H1 (cell line): ENCODE results near the gene RNF123. TPM values are rescaled to one million over a fixed set of nuclear protein-coding genes. Genes with fewer than 3 reads are reported as not detected.

Experiments
- CTCF ChIA-PET: fragments of 300-600 bp; sonication (Branson Sonifier 250); formaldehyde crosslinking; loops from one replicate; lab custom pipeline; 2021; ENCODE audit not compliant: partially characterized antibody; lab: Charles Lee
- POLR2A ChIA-PET: fragments of 300-600 bp; sonication (Branson Sonifier 250); formaldehyde crosslinking; loops from one replicate; lab custom pipeline; 2021; ENCODE audit warnings: inconsistent platforms; ENCODE audit not compliant: partially characterized antibody; lab: Charles Lee
- DNase-seq, 2 experiments: peaks; one replicate each; pipeline versions ENCODE4 v3.0.0 to v3.0.0-alpha.2; 2010 to 2022; ENCODE audit warnings: low spot score in 2 of 2, low read depth in 1 of 2, mixed read lengths in 1 of 2
- FAIRE-seq: peaks from 2 replicates; lab custom pipeline; 2011; peaks lifted over from hg19 to GRCh38; lab: Jason Lieb, UNC
- H2AFZ ChIP-seq: 2 replicates; pipeline ENCODE4 v1.8.1; 2012; ENCODE audit warnings: low read length, inconsistent platforms
- H2AK5ac ChIP-seq: 2 replicates; pipeline ENCODE4 v1.6.1; 2013; ENCODE audit warnings: low read depth, low read length
- H2BK120ac ChIP-seq: replicated peaks from 2 replicates; pipeline ENCODE3; 2013; ENCODE audit warnings: low read depth, low read length, inconsistent platforms
- H2BK12ac ChIP-seq: 2 replicates; pipeline ENCODE4 v1.6.1; 2013; ENCODE audit warnings: low read depth, low read length
- H2BK15ac ChIP-seq: 2 replicates; pipeline ENCODE4 v1.6.1; 2013; ENCODE audit warnings: low read length
- H2BK20ac ChIP-seq: 2 replicates; pipeline ENCODE4 v1.6.1; 2013; ENCODE audit warnings: low read length
- H2BK5ac ChIP-seq: 2 replicates; pipeline ENCODE4 v1.6.1; 2013; ENCODE audit warnings: low read depth, low read length
- H3K14ac ChIP-seq: 2 replicates; pipeline ENCODE4 v1.6.1; 2013; ENCODE audit warnings: inconsistent platforms; ENCODE audit not compliant: insufficient read length
- H3K18ac ChIP-seq: 2 replicates; pipeline ENCODE4 v1.6.1; 2013; ENCODE audit warnings: low read length; ENCODE audit errors: extremely low read depth
- H3K23ac ChIP-seq: 2 replicates; pipeline ENCODE4 v1.6.1; 2013; ENCODE audit warnings: inconsistent platforms; ENCODE audit not compliant: insufficient read length
- H3K23me2 ChIP-seq: 2 replicates; pipeline ENCODE4 v1.6.1; 2013; ENCODE audit warnings: low read depth, low read length
- H3K27ac ChIP-seq: 2 replicates; pipeline ENCODE4 v1.6.1; 2011; ENCODE audit warnings: low read depth, low read length, inconsistent platforms
- H3K27me3 ChIP-seq, 4 experiments: replicated peaks in 1 of 4; 1 replicate in 1 of 4; 2 replicates in 3 of 4; pipeline versions ENCODE4 v1.6.1 to v1.8.1; 2011 to 2013; ENCODE audit warnings: low read length in 3 of 4, mild to moderate bottlenecking in 3 of 4, inconsistent platforms in 2 of 4, mixed read lengths in 2 of 4, moderate library complexity in 1 of 4; ENCODE audit not compliant: control insufficient read depth in 3 of 4, insufficient read depth in 3 of 4; ENCODE audit errors: extremely low read depth in 1 of 4
- H3K36me3 ChIP-seq, 4 experiments: 2 replicates each; pipeline versions ENCODE4 v1.6.1 to v1.8.1; 2011 to 2013; ENCODE audit warnings: mild to moderate bottlenecking in 4 of 4, low read length in 3 of 4, moderate library complexity in 2 of 4, control low read depth in 1 of 4, inconsistent platforms in 1 of 4; ENCODE audit not compliant: insufficient read depth in 4 of 4, control insufficient read depth in 2 of 4
- H3K4ac ChIP-seq: replicated peaks from 2 replicates; pipeline ENCODE3; 2013; ENCODE audit warnings: low read length, low read depth, mixed read lengths, inconsistent platforms; ENCODE audit not compliant: insufficient read length
- H3K4me1 ChIP-seq, 4 experiments: replicated peaks in 1 of 4; 1 replicate in 1 of 4; 2 replicates in 3 of 4; pipeline versions ENCODE4 v1.6.1 to v1.8.1; 2011 to 2013; ENCODE audit warnings: low read length in 3 of 4, inconsistent platforms in 2 of 4, mixed read lengths in 1 of 4; ENCODE audit not compliant: insufficient read depth in 4 of 4, control insufficient read depth in 3 of 4
- H3K4me2 ChIP-seq, 2 experiments: 2 replicates each; pipeline versions ENCODE4 v1.6.1 to v1.8.1; 2011 to 2013; ENCODE audit warnings: low read depth in 2 of 2, low read length in 2 of 2, control low read depth in 1 of 2, inconsistent platforms in 1 of 2, mild to moderate bottlenecking in 1 of 2; ENCODE audit not compliant: insufficient read depth in 1 of 2
- H3K4me3 ChIP-seq, 4 experiments: fragments of 200-600, 300-600 bp in 1 of 4; sonication (generic), shearing (Covaris generic), sonication (Bioruptor Twin) in 1 of 4; 2 replicates each; pipeline versions ENCODE4 v1.5.1 to v1.8.1; 2011 to 2016; ENCODE audit warnings: low read length in 4 of 4, low read depth in 3 of 4, control low read depth in 2 of 4, inconsistent platforms in 2 of 4, mild to moderate bottlenecking in 2 of 4, mixed read lengths in 1 of 4, moderate library complexity in 1 of 4; ENCODE audit not compliant: insufficient read depth in 2 of 4; ENCODE audit errors: extremely low read depth in 1 of 4
- H3K56ac ChIP-seq: replicated peaks from 2 replicates; pipeline ENCODE3; 2013; ENCODE audit warnings: low read depth, mild to moderate bottlenecking, mixed read lengths, low read length, inconsistent platforms; ENCODE audit not compliant: insufficient read length
- H3K79me1 ChIP-seq: 2 replicates; pipeline ENCODE4 v1.6.1; 2013; ENCODE audit warnings: low read depth, low read length, control low read depth
- H3K79me2 ChIP-seq, 2 experiments: 2 replicates each; pipeline versions ENCODE4 v1.6.1 to v1.8.1; 2012 to 2013; ENCODE audit warnings: low read length in 2 of 2, mild to moderate bottlenecking in 2 of 2, inconsistent platforms in 1 of 2; ENCODE audit not compliant: insufficient read depth in 2 of 2, control insufficient read depth in 1 of 2
- H3K9ac ChIP-seq, 4 experiments: replicated peaks in 1 of 4; 1 replicate in 1 of 4; 2 replicates in 3 of 4; pipeline versions ENCODE4 v1.6.1 to v1.8.1; 2011 to 2013; ENCODE audit warnings: low read depth in 3 of 4, low read length in 3 of 4, control low read depth in 2 of 4, mild to moderate bottlenecking in 2 of 4, moderate library complexity in 2 of 4, inconsistent platforms in 1 of 4; ENCODE audit errors: extremely low read depth in 1 of 4
- H3K9me3 ChIP-seq, 2 experiments: 2 replicates each; pipeline versions ENCODE4 v1.6.1 to v1.8.1; 2012 to 2013; ENCODE audit warnings: mild to moderate bottlenecking in 2 of 2, moderate library complexity in 2 of 2, control low read depth in 1 of 2, inconsistent platforms in 1 of 2, low read depth in 1 of 2, low read length in 1 of 2, mixed read lengths in 1 of 2; ENCODE audit not compliant: insufficient read depth in 2 of 2
- H4K20me1 ChIP-seq, 2 experiments: replicated peaks in 1 of 2; 2 replicates each; pipeline versions ENCODE3 to v1.8.1; 2011 to 2013; ENCODE audit warnings: inconsistent platforms in 2 of 2, low read length in 2 of 2, mild to moderate bottlenecking in 1 of 2; ENCODE audit not compliant: insufficient read depth in 2 of 2, control insufficient read depth in 1 of 2
- H4K5ac ChIP-seq: 2 replicates; pipeline ENCODE4 v1.6.1; 2013; ENCODE audit warnings: low read length, low read depth, mixed read lengths, inconsistent platforms; ENCODE audit not compliant: insufficient read length
- H4K8ac ChIP-seq: 2 replicates; pipeline ENCODE4 v1.8.0; 2013; ENCODE audit warnings: mild to moderate bottlenecking, moderate library complexity, low read length, inconsistent platforms; ENCODE audit not compliant: insufficient read depth; ENCODE audit errors: extremely low read depth
- H4K91ac ChIP-seq: replicated peaks from 2 replicates; pipeline ENCODE3; 2013; ENCODE audit warnings: low read length, mixed read lengths, inconsistent platforms; ENCODE audit not compliant: insufficient read length
- CTBP2 ChIP-seq: IDR thresholded peaks from 2 replicates; pipeline ENCODE4 v1.7.0; 2011; ENCODE audit warnings: borderline replicate concordance, mild to moderate bottlenecking, moderate library complexity, mixed read lengths, low read length; ENCODE audit not compliant: insufficient read depth, insufficient read length
- POU5F1 ChIP-seq: IDR thresholded peaks from 2 replicates; pipeline ENCODE4 v1.6.1; 2011; ENCODE audit warnings: low read depth, mild to moderate bottlenecking, low read length, moderate library complexity
- SAP30 ChIP-seq: fragments of 300-600 bp; sonication (generic); IDR thresholded peaks from 2 replicates; pipeline ENCODE4 v1.7.1; 2012; ENCODE audit warnings: low read length, moderate library complexity, mild to moderate bottlenecking, inconsistent platforms; ENCODE audit not compliant: insufficient read depth, insufficient replicate concordance
- SIRT6 ChIP-seq: IDR thresholded peaks from one replicate; pipeline ENCODE4 v1.7.1; 2012; ENCODE audit warnings: low read length, inconsistent platforms
- SP1 ChIP-seq: IDR thresholded peaks from 2 replicates; pipeline ENCODE4 v1.6.1; 2011; ENCODE audit warnings: low read depth, low read length
- SP4 ChIP-seq: IDR thresholded peaks from 2 replicates; pipeline ENCODE4 v1.6.1; 2012; ENCODE audit warnings: low read length, inconsistent platforms
- TBP ChIP-seq: IDR thresholded peaks from 2 replicates; pipeline ENCODE4 v1.6.1; 2011; ENCODE audit warnings: low read depth, low read length, improper control_type of control experiment
- YY1 ChIP-seq: IDR thresholded peaks from 2 replicates; pipeline ENCODE4 v1.6.1; 2011; ENCODE audit warnings: low read depth, mild to moderate bottlenecking, low read length
- WGBS, 2 experiments: shearing (Covaris generic) in 1 of 2; methylation state at CpG; one replicate each; pipeline versions ENCODE4 v1.1.6 to v1.1.7; 2013 to 2015; ENCODE audit warnings: low lambda C conversion rate in 2 of 2, mixed read lengths in 2 of 2, inconsistent platforms in 1 of 2, low coverage in 1 of 2, missing lambda C conversion rate in 1 of 2; ENCODE audit not compliant: insufficient replicate concordance in 2 of 2, insufficient coverage in 1 of 2, insufficient read length in 1 of 2; ENCODE audit errors: extremely low coverage in 1 of 2, missing lambda C conversion rate in 1 of 2; 5-methylcytosine and 5-hydroxymethylcytosine counted together
- polyA plus RNA-seq, 7 experiments: library from polyadenylated mRNA; depleted of rRNA in 3 of 7; stranded (reverse) in 5 of 7; unstranded in 2 of 7; fragments of >200 nt in 5 of 7; fragments of 200-250 nt in 2 of 7; gene quantifications; 1 replicate in 5 of 7; 2 replicates in 1 of 7; 4 replicates in 1 of 7; pipeline versions ENCODE4 v1.2.1 to v1.2.3, GENCODE V29; 2011 to 2013; ENCODE audit warnings: missing spikeins in 2 of 7, mixed read lengths in 2 of 7
- total RNA-seq: library from RNA; stranded (reverse); fragmentation: NEBNext Ultra II Directional; extraction: Animal tissue kit (Norgen Biotek cat#: 25700); gene quantifications from 2 replicates; pipeline ENCODE4 v1.2.1, GENCODE V29; 2021
- TF ChIP-seq, protein P1 (sequence below): IDR thresholded peaks from 2 replicates; pipeline ENCODE4 v1.6.1; 2012; ENCODE audit warnings: inconsistent platforms
- TF ChIP-seq, protein P2 (sequence below): IDR thresholded peaks from 2 replicates; pipeline ENCODE4 v1.6.1; 2012; ENCODE audit warnings: inconsistent platforms

The RNF123 gene
- total and polyA plus RNA-seq, 2 of the 8 experiments (the other 6 are each of a cell fraction or from before 2014, with no cell fraction given) = 30.5 to 57.7 TPM

DNA sequence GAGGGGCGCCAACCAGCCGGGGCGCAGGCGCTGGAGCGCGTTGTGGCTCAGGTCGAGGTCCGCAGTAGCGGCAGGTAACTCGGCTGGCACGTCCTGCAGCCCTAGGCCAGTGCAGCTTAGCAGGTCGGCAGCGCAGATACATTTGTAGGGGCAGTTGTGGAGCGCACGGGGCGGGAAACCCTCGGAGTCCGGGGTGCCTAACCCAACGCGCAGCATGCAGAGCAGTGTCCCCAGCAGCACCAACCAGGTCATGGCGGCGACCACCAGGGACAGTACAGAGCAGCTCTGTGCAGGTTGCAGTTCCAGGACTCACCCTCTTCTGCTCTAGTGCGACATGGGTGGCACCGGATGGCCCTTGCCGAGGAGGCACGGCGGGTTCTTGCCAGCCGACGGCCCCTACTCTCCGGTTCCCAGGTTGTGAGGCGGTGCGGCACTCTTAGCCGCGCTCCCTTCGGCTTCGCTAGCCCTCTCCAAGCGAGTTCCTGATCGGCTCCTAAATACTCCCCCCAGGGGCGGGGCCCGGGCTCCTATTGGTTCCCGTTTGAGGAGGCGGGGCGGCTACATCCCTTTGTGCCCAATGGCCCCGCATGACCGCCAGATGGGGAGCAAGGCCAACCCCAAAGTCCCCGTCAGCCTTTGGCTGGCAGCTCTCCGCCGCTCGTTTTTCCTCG, 30.0 kb downstream of the RNF123 start, which contains the start of gene AMIGO3:
TSS of gene AMIGO3 (minus strand) at position 471 of the 671 bp plus-strand sequence. CDS start at position 252, 219 bp downstream.
- CTCF ChIA-PET = interaction anchor here (0.7 to 7.8 kb wide), 19 partner anchors 8 to 188 kb away, joined by 3 to 127 read pairs (median 4); partner anchors contain the start of genes INKA1, IP6K1 and MST1R
- TF ChIP-seq CTBP2 (no peak), YY1 (0 out of 2 replicates have a peak, but pooled peaks have one; percentile 52), POU5F1 (no peak), SP4 (peak; percentile 35; the same call in 1 of the 2 replicates), TBP (peak; percentile 87), SP1 (peak; percentile 80; the same call in 1 of the 2 replicates), SAP30 (no peak), SIRT6 (no peak)
- TF ChIP-seq, protein P1, sequence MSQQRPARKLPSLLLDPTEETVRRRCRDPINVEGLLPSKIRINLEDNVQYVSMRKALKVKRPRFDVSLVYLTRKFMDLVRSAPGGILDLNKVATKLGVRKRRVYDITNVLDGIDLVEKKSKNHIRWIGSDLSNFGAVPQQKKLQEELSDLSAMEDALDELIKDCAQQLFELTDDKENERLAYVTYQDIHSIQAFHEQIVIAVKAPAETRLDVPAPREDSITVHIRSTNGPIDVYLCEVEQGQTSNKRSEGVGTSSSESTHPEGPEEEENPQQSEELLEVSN = peak; percentile 70; the same call in 1 of the 2 replicates
- TF ChIP-seq, protein P2, sequence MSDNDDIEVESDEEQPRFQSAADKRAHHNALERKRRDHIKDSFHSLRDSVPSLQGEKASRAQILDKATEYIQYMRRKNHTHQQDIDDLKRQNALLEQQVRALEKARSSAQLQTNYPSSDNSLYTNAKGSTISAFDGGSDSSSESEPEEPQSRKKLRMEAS = peak; percentile 5; the same call in 1 of the 2 replicates

More for the DNA sequence above, 30.0 kb downstream of the RNF123 start, which contains the start of gene AMIGO3:
- no peak within 1 kb of the TSS for H2BK15ac ChIP-seq
- WGBS, 2 experiments = 4% methylated on average over 49 of the region's 50 CpGs; no CpG with 5 or more reads in 1 of the 2 experiments
- peaks cover 0 to 8% of the 10 kb centered on the region in 2 experiments; a peak in 1 of 4 replicates for H3K79me2 ChIP-seq
- peaks cover 6 to 13% (median 8%) of the 10 kb centered on the region in 4 experiments; a peak in 4 of 8 replicates for H3K36me3 ChIP-seq
- H2BK5ac ChIP-seq = peak within 1 kb of the TSS; percentile 84; the same call in 1 of the 2 replicates
- H3K4me1 ChIP-seq = peaks cover 0 to 22% (median 11%) of the 10 kb centered on the region in 4 experiments; a peak in 6 of 7 replicates
- peak within 1 kb of the TSS; percentile 45 to 62 (median 56) for H3K4me3 ChIP-seq
- DNase-seq = peak; percentile 86 to 97
- 0 out of 2 replicates have a peak within 1 kb of the TSS, but pooled peaks have one; percentile 25 for H2AFZ ChIP-seq
- H3K14ac ChIP-seq = no peak within 1 kb of the TSS
- H2BK12ac ChIP-seq = peak within 1 kb of the TSS; percentile 21; the same call in 1 of the 2 replicates
- H3K23ac ChIP-seq = no peak within 1 kb of the TSS
- peak within 1 kb of the TSS; percentile 96 for H4K5ac ChIP-seq
- no peaks in the 10 kb centered on the region for H3K27me3 ChIP-seq
- peaks cover 5% of the 10 kb centered on the region; the same call in 1 of the 2 replicates for H3K79me1 ChIP-seq
- peak within 1 kb of the TSS; percentile 90 for H4K91ac ChIP-seq
- H2BK20ac ChIP-seq = no peak within 1 kb of the TSS; the same call in 1 of the 2 replicates
- POLR2A ChIA-PET = interaction anchor here (0.6 to 7.3 kb wide), 28 partner anchors 8 to 480 kb away, joined by 3 to 57 read pairs (median 4); partner anchors contain the start of genes IP6K1, MST1, RBM6 and RNF123
- peak within 1 kb of the TSS; percentile 99 for H3K18ac ChIP-seq
- peak within 1 kb of the TSS; percentile 90 for H4K8ac ChIP-seq
- no peak within 1 kb of the TSS for H2AK5ac ChIP-seq
- H3K4me2 ChIP-seq = peak within 1 kb of the TSS; percentile 63 to 97
- no peak within 1 kb of the TSS for H2BK120ac ChIP-seq
- H3K9me3 ChIP-seq = no peaks in the 10 kb centered on the region
- H3K4ac ChIP-seq = peak within 1 kb of the TSS; percentile 49
- H3K27ac ChIP-seq = no peak within 1 kb of the TSS
- peaks cover 7 to 26% of the 10 kb centered on the region in 2 experiments for H4K20me1 ChIP-seq
- FAIRE-seq = no peak
- H3K56ac ChIP-seq = peak within 1 kb of the TSS; percentile 60
- H3K23me2 ChIP-seq = peaks cover 16% of the 10 kb centered on the region; the same call in 1 of the 2 replicates
- peak within 1 kb of the TSS in 3 of 4 experiments; percentile 34 to 62 (median 61); a peak in 5 of 7 replicates for H3K9ac ChIP-seq
